HG02884 (cell line): ENCODE results near the gene CBARP.

Experiments used
- ATAC-seq: cut with Tn5 transposase; IDR thresholded peaks from one replicate; pipeline ENCODE4 v1.9.1; 2021; ENCODE audit warnings: mild to moderate bottlenecking, moderate library complexity; ENCODE audit not compliant: unreplicated experiment

The CBARP gene

DNA sequence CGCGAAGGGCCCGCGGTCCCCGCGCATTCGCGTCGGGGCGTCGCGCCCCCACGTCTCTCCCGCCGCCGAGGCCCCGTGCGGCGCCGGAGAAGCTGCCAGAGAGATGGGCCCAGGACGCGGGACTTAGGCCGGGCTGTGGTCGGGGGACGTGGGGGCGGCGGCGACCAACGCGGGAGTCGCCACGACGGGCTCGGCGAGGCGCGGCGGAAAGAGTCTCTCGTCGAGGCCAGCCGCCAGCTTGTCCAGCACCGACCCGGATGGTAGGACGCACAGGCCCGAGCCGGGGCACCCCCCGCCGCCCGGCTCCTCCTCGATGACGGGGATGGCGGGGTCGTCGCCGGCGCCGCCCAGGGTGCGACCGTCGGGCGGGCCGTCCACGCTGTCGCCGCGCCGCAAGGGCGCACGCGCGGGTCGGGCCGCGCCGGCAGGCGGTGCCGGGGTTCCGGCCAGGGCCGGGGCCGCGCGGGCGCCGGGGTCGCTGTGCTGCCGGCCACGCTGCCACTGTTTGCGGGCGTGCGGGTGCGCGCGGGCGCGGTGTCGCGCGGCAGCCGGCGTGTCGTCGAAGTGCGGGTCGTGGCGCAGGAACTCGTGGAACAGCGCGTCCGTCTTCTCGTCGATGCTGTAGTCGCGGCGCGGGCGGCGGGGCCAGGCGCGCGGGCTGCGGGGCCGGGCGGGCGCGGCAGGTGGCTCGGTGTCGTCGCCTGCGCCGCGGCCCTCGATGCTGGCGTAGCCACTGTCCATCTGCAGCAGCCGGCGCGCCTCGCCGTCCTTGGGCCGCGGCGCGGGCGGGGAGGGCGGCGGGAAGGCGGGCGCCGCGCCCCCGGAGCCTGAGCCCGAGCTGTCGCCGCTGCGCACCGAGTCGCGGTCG is 8.5 kb downstream of the CBARP start:
- ATAC-seq: no peak

DNA sequence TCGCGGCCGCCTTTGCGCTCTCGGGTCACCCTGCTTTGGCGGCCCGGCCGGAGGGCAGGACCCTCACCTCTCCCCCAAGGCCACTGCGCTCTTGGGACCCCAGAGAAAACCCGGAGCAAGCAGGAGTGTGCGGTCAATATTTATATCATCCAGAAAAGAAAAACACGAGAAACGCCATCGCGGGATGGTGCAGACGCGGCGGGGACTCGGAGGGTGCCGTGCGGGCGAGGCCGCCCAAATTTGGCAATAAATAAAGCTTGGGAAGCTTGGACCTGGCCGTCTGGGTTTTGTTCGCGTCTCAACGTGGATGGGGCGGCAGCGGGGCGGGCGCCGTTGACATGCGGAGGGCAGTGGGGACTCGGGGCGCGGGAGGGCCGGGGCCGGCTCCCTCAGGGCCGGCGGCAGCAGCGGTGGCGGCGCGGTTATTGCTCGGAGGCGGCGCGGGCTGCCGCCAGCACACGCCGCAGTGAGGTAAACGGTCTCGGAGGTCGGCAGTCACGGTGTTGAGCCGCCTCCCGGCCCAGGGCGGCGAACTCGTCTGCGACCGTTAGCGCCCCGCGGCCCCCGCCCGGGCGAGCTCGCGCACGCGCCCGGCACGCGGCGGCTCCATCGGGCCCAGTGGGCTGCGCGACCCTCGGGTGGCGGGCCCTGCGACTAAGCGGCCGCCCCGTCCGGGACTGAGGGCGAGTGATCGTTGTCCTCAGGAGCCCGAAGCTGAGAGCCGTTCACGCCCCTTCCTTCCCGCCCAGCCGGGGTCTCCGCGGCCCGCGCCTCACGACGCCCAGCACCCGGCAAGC is 9.4 kb downstream of the CBARP start:
- no peak for ATAC-seq

DNA sequence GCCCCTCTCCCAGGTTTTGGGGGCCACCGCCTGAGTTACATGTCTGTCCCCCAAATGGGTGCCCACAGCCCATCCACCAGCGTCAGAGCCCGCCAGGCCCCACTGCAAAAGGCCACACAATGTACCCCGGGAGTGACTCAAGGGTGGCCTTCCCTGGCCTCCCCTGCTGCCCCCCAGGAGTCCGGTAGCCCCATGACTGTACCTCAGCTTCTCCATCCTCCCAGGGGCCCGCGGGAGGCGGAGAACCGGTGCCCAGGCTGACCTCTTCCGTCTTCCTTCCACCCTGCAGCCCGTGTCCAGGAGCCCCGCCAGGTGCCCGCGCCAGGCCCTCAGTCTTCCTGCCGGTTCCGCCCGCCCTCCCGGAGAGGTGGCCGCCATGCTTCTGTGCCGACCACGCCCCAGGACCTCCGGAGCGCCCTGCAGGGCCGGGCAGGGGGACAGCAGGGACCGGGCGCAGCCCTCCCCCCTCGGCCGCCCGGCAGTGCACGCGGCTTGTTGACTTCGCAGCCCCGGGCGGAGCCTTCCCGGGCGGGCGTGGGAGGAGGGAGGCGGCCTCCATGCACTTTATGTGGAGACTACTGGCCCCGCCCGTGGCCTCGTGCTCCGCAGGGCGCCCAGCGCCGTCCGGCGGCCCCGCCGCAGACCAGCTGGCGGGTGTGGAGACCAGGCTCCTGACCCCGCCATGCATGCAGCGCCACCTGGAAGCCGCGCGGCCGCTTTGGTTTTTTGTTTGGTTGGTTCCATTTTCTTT is 10.3 kb downstream of the CBARP start:
- no peak for ATAC-seq

DNA sequence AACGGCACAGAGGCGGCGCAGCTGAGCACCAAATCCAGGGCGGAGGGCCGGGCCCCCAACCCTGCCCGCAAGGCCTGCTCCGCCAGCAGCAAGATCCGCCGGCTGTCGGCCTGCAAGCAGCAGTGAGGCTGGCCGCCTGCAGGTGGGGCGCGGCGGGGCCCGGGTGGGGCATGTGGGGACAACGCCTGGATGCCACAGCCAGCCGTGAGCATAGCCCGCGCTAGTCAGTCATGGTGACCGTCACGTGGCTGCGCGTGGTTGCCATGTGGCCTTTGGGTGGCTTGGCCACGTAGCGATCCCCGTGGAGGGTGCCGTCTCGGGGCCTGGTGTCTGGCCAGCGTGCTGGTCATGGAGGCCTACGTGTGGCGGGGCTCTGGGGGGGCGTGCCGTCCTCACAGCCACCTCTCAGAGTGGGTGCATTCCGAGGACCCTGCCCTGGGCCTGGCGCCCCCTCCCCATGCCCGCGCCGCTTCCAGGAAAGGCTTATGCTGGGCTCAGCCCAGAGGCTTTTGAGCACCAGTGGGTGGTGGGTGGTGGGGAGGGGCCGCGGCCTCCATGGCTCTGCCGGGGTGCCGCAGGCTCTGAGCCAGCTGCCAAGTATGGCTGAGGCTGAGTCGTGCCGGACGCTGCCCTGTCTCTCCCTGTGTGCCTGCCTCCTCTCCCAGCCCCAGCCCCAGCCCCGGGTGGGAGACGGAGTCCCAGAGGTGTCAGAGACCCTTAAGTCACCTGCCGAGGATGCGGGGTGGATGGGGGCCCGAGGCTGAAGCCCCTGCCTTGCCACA is 11.1 kb downstream of the CBARP start:
- no peak for ATAC-seq

DNA sequence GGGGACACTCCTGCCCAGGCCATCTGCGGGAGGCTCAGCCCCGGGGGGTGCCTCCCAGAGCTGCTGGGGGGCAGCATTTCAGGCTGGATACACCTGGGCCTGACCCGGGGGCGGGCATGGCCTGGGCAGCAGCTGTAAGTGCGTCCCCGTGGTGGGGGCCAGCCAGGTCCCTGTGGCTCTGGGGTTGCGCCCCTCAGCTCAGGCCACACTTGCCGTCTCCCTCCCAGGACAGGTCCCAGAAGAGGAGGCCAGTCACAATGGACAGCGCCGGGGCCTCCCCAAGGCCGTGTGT is 11.6 kb downstream of the CBARP start:
- no peak for ATAC-seq

DNA sequence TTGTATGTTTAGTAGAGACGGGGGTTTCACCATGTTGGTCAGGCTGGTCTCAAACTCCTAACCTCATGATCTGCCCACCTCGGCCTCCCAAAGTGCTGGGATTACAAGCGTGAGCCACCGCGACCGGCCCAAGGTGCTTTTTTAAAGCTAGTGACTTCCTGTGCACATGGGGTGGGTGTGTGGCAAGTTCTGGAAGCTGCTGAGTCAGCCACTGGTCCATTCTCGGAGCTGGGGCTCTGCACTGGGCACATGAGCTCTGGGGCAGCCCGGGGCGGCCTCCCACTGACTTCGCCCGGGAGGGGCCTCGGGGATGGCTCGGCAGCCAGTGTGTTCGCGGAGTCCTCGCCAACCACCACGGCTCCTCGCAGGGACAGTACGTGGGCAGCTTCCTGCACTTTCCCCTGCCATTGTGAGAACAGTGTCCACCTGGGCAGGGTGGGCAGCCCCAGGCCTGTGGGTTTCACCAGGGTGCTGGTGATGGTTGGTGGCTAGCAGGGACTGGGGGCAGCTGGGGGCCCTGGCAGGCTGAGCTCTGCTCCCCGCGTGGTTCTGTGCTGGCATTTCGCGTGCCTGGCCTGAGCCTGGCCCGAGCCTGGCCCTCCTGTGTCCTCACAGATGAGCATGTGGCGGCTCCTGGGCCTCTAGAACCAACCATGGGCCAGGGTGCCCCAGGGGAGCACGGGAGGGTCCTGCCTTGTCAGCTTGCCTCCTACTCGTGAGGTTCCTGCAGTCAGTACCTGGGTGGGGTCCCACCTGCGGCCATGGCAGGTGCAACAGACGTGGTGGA is 12.2 kb downstream of the CBARP start:
- no peak for ATAC-seq

DNA sequence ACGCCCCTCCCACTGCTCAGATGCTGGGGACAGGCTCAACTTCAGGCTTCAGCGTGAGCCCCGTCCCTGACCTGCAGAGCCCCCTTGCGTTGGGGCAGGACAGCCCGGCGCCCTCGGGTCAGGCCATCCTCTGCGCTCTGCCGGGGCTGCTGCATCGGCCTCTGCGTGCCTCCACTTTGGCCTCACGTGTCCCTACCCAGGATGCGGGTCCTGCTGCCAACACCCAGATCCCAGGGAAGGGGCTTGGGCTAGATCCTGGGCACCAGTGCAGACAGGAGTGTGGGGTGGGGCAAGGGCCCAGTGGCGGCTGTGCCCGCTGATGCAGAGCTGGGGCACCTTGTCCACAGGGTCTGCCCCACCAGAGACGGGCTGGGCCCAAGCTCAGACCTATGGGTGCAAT is 13.0 kb downstream of the CBARP start:
- no peak for ATAC-seq

DNA sequence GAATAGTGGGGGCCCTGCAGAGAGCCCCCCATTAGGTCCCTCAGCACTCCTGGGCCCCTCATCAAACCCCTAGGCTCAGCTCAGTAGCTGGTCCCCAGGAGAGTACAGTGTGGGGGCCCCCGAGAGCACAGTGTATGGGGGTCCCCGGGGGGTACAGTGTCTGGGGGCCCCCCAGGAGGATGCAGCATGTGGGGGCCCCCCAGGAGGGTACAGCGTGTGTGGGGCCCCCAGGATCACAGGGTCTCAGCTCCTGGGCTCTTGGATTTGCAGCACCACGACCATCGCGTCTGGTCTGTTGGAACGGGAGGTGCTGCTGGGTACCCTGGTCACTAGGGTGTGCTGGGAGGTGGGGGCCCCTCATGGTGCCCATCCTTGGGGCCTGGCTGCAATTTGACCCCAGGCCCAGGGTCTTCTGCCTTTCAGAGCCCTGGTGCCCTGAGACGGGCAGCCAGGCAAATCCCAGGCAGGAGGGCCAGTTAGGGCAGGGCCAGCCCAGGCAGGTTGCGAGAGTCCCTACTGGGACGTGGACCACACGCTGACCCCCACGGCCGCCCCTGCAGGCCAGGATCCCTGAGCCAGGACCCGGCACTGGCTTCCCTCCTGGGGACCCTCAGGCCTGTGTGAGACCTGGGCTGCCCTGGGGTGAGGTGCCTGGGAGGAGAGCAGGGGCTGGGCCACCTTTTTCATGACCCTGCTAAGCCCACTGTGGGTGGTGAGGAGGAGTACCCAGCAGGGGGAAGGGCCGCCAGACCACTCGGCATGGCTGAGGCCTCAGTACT is 13.6 kb downstream of the CBARP start:
- ATAC-seq: no peak

DNA sequence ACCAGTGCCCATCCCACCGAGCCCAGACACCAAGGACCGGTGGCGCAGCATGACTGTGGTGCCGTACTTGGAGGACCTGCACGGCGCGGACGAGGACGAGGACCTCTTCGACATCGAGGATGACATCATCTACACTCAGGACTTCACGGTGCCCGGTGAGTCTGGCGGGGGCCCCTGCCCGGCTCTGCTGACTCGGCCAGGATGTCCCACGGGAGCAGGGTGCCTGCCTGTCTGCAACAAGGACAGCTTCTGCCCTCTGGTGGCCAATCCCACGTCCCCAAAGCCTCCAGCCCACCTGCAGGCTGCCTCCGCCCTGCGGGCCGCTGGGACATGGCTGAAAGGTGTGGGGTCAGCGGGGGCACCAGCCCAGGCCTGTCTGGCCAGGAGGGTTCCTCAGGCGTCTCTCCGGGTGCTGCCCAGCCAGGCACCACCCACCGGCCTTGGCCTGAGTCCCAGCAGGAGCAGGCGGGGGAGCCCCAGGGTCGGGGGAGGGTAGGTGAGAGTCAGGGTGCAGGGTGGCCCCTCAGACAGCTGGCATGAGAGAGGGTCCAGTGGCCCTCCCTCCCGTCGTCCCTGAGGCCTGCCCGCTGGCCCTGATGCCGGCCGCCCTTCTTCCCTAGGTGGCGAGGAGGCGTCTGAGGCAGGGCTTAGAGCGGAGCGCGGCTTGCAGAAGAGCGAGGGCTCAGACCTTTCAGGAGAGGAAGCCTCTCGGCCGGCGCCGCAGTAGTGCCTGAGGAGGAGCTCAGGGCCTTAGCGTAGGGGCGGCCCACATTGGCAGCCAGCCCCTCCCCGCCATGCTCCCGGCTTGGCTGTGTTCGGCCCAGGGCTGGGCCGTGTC is 14.6 kb downstream of the CBARP start:
- no peak for ATAC-seq

DNA sequence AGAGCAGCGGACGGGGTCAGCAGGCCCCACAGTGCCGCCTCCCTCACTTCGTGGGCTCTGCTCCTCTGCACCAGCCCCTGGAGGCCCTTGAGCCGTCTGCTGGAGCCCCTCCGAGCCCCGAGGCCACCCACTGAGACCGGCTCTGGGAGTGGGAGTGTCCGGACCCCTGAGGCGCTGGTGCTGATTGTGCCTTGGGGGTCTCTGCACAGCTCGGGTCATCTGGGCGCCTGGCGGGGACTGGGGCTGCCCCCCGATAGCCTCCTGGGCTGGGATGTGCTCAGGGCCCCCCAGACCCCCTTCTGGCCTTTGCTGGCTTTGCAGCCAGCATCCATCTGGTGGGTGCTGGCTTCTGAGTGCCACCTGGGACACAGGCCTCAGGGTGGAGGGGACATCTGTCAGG is 15.4 kb downstream of the CBARP start:
- ATAC-seq: no peak

DNA sequence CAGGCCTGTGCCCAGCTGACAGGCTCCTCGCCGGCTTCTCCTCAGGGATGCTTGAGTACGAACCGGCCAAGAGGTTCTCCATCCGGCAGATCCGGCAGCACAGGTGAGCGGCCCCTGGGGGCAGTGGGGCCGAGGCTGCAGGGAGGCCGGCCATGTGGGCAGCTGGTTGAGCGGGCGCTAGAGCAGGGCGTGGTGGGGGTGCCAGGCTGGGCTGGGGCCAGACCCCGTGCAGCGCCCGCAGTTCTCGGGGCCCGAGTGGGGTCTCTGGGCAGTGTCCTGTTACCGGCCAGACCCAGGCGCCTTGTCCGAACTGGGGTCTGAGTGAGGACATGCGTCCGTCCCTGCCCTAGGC is 15.9 kb downstream of the CBARP start:
- no peak for ATAC-seq

DNA sequence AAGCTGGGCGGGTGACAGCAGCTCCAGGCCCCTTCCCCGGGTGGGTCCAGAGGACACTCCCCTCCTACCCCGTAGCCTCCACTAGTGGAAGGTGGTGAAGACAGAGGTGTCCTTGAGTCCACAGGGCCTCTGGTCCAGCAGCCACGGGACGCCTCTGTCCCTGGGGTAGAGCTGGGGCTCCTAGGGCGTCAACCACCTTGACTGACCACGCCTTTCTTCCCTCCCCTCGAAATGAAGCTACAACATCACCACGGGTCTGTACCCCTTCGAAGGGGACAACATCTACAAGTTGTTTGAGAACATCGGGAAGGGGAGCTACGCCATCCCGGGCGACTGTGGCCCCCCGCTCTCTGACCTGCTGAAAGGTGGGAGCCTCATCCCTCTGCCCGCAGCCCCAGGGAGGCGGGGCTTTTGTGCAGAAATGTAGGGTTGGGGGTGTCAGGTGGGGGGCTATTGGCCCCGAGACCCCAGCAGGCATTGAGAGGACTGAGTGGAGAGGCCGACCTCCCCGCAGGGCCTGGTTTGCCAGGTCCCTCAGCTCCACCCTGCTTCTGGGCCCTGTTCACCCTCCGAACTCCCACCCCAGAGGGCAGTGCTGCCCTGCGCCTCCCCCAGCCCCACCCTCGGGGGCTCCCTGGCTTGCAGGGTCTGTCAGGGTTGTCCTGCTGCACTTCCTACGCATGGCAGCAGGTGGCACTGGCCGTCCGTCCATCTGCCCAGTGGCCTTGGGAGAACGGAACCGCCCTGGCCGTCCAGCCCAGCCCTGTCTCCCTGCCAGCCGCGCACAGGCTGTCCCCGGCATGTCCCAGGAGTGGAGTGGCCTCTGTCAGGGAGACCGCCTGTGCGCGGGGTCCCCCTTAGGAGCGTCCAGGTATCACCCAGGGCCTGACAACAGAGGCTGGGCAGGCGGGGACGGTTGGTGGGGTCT is 16.6 kb downstream of the CBARP start:
- no peak for ATAC-seq

DNA sequence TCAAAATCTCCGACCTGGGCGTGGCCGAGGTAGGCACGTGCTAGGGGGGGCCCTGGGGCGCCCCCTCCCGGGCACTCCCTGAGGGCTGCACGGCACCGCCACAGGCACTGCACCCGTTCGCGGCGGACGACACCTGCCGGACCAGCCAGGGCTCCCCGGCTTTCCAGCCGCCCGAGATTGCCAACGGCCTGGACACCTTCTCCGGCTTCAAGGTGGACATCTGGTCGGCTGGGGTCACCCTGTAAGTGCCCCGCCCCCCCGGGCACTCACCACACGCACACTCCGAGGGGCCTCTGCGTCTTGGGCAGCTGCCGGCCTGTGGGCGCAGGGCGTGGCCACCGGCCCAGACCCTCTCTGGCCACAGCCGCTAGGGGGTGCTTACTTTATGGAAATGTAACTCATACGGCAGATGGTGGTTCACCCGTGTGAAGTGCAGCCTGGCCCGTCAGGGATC is 17.3 kb downstream of the CBARP start:
- ATAC-seq: no peak

DNA sequence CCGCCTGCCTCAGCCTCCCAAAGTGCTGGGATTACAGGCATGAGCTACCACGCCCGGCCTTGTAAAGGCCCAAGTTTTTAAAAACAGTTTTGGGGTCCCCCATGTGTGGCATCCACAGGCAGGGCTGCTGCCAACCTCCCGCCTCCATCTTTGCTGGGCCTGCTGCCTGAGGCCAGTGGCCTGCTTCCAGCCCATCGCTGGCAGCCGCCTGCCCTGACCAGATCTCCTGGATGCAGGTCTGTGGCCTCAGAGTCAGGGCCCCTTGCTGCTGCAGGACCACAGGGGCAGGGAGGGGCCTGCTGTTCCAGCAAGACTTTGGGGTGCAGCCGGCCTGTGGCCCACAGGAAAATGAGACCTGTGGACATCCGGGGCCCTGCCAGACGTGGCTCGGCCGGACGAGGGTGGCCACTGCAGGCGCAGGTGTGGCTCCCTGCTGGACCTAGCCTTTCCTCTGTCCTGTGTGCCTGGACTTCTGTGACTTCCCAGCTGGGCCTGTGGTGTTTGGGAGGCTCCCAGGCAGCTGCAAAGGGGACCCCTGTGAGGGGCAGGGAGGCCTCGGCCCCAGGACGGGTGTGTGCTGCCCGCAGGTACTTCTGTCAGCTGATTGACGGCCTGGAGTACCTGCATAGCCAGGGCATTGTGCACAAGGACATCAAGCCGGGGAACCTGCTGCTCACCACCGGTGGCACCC is 17.9 kb downstream of the CBARP start:
- no peak for ATAC-seq

DNA sequence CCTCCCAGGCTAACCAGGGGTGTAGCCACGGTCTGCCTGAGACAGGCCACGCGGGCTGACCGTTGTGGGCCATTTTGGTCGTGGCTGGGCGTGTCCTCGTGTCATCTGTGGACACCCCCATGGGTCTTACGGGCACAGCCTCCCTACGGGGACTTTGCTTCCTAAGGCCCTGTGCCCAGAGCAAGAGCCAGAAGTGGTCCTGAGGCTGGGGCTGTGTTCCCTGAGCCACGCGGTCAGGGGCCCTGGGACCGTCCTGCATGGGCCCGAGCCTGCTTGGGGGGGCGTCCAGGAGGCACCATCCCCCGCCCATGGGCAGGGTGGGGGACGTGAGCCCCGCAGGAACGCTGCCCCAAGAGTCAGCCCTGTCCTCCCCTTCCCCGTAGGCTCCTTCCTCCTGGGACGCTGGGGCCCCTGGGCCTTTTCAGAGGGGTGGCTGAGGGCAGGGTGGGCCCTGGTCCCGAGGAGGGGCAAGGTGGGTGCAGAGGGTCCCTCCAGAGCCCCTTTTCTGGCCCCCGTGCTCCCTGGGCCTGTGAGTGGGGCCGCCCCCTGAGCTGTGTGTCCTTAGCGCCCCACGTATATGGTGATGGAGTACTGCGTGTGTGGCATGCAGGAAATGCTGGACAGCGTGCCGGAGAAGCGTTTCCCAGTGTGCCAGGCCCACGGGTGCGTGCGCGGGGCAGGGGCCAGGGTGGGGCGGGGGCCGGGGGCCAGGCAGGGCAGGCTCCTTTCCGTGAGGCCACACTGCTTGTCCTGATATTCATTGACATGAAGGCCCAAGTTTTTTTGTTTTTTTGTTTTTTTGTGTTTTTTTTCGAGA is 18.8 kb downstream of the CBARP start:
- no peak for ATAC-seq

DNA sequence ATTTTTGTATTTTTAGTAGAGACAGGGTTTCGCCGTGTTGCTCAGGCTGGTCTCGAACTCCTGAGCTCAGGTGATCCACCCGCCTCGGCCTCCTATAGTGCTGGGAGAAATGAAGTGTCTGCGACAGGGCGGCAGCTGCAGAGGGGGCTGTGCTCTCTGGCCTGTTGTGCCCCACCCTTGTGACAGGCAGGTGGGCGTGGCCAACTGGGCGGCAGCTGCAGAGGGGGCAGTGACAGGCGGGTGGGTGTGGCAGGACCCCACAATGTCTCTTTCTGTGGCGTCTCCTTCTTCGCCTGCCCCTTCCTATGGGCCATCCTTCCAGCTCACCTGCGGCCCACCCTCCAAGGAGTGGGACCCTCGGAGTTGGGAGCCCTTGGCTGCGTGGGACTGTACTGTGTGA is 20.4 kb downstream of the CBARP start:
- ATAC-seq: no peak
